ENCODE results near the gene SYDE2. TPM values are rescaled to one million over a fixed set of nuclear protein-coding genes. Genes with fewer than 3 reads are reported as not detected.

SYDE2 gene
- total RNA-seq, 6 donors from 2014 or later = 14.3 to 38.5 (median 23.2) TPM

- H3K27me3 ChIP-seq = no peaks in the 10 kb centered on the region
- ATAC-seq (ENCODE audit: low FRiP score in 2 of 2) (no peak), DNase-seq (no peak)
- no peaks in the 10 kb centered on the region for H3K4me1 ChIP-seq
- H3K9me3 ChIP-seq = no peaks in the 10 kb centered on the region
- H3K4me3 ChIP-seq = no peak overlapping the region
- TF ChIP-seq EP300 (IDR thresholded peaks at IDR 0.05) = no peak
- TF ChIP-seq CTCF (IDR thresholded peaks at IDR 0.05) = no peak
- TF ChIP-seq POLR2A (IDR thresholded peaks at IDR 0.05) = no peak
- TF ChIP-seq POLR2AphosphoS5 (IDR thresholded peaks at IDR 0.05) = no peak
- H3K36me3 ChIP-seq = no peaks in the 10 kb centered on the region
- H3K27ac ChIP-seq = no peak overlapping the region
These were observed 43.4 kb downstream of the SYDE2 start for GRCh38 chr1:85157436-85157835.

DNA sequence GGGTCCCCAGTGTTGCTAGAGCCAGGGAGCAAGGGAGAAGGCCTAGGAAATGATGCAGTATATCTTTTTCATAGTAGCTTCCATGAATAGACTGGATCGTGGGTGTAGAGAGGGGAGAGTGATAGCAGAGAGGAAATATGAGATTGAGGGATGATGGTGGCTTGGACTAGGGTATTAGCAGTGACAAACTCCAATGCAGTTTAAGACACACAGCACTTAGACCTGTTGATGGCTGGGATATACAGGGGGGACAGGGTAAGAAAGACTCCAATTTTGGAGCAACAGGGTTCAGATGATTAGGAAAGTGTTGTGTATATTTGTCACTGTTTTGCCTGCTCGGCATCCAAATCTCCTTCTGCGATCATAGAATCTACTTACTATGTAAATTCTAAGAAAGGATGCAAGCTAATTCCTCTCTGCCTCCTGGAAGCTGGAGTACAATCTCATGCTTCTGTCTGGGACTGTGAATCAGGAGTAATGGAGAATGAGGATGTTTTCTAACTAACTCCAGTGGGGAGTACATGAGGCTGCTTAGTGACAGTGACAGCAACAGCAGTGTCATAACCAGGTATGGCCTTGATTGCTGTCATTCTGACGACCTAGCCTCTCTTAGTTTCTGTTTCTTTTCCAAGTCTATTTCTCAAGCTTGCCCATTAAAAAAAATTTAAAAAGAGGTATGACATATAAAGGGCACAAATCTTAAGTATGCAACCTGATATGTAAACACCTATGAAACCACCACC, 47.5 kb downstream of the SYDE2 start:
- ATAC-seq (ENCODE audit: low FRiP score in 2 of 2) (no peak), DNase-seq (no peak)
- H3K27me3 ChIP-seq = no peaks in the 10 kb centered on the region
- 44 to 46% methylated on average over 4 of the region's 4 CpGs for WGBS, 2 donors
- no peaks in the 10 kb centered on the region for H3K9me3 ChIP-seq
- H3K4me3 ChIP-seq = no peak overlapping the region
- TF ChIP-seq POLR2A (IDR thresholded peaks at IDR 0.05) (no peak), CTCF (IDR thresholded peaks at IDR 0.05) (no peak), POLR2AphosphoS5 (IDR thresholded peaks at IDR 0.05) (no peak)
- H3K36me3 ChIP-seq = no peaks in the 10 kb centered on the region
- no peaks in the 10 kb centered on the region for H3K4me1 ChIP-seq
- no peak overlapping the region for H3K27ac ChIP-seq

DNA sequence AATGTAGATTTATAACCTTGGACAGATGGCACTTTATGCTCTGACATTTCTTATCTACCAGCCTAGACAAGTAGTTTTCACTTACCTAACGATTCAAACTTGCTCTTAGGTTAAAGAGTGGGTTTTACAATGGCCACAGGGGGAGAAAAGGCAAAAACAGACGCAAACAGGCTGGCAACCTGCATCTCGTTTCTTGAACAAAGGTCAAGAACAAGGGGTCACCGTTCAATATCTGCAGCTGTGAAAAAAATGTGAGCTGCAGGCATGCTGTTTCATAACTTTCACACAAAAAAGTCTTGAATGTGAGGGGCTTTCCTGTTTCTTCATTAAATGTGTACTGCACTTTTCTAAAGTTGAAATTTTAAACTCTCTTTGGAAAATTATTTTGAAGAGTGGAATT, 49.4 kb downstream of the SYDE2 start:
- Histone ChIP-seq H3K4me1 (no peaks in the 10 kb centered on the region), H3K4me3 (no peak overlapping the region), H3K36me3 (no peaks in the 10 kb centered on the region), H3K27ac (no peak overlapping the region), H3K9me3 (no peaks in the 10 kb centered on the region), H3K27me3 (no peaks in the 10 kb centered on the region)
- WGBS, 2 donors = 52 to 72% methylated on average over 4 of the region's 4 CpGs
- TF ChIP-seq EP300 (IDR thresholded peaks at IDR 0.05) (no peak), POLR2A (IDR thresholded peaks at IDR 0.05) (no peak), CTCF (IDR thresholded peaks at IDR 0.05) (no peak), POLR2AphosphoS5 (IDR thresholded peaks at IDR 0.05) (no peak)
- no peak for DNase-seq
- no peak for ATAC-seq (ENCODE audit: low FRiP score in 2 of 2)

- Histone ChIP-seq H3K27me3 (no peaks in the 10 kb centered on the region), H3K27ac (no peak overlapping the region), H3K4me1 (no peaks in the 10 kb centered on the region), H3K4me3 (no peak overlapping the region), H3K36me3 (no peaks in the 10 kb centered on the region), H3K9me3 (no peaks in the 10 kb centered on the region)
- TF ChIP-seq EP300 (IDR thresholded peaks at IDR 0.05) = no peak
- TF ChIP-seq CTCF (IDR thresholded peaks at IDR 0.05) = no peak
- no peak for TF ChIP-seq POLR2A (IDR thresholded peaks at IDR 0.05)
- TF ChIP-seq POLR2AphosphoS5 (IDR thresholded peaks at IDR 0.05) = no peak
- no peak for ATAC-seq (ENCODE audit: low FRiP score in 2 of 2)
- WGBS, 2 donors = 57 to 67% methylated on average over 2 of the region's 2 CpGs
- DNase-seq = no peak
These were observed 51.0 kb downstream of the SYDE2 start for GRCh38 chr1:85149805-85150204.

Measured in upper lobe of left lung (tissue), 6 donors.